ENCODE data around the gene MZB1. TPM values are rescaled to one million over a fixed set of nuclear protein-coding genes. Genes with fewer than 3 reads are reported as not detected.
A peak's percentile ranks its signal among the peaks of the same experiment; 100 is the strongest.

MZB1 gene, protein sequence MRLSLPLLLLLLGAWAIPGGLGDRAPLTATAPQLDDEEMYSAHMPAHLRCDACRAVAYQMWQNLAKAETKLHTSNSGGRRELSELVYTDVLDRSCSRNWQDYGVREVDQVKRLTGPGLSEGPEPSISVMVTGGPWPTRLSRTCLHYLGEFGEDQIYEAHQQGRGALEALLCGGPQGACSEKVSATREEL
- 1.3 TPM for polyA plus RNA-seq
- long read RNA-seq, donor 1, result 0 reads
- long read RNA-seq, donor 2, result 0 reads
- long read RNA-seq, donor 3, partial matches to known transcripts, result 0 of 2 reads
- long read RNA-seq, donor 3, other reads (novel, unspliced or antisense), result 0 of 2 reads
- long read RNA-seq, donor 4, result 0 reads
- long read RNA-seq, donor 5, result 0 reads
- long read RNA-seq, donor 6, partial matches to known transcripts, result 0 of 1 reads
- long read RNA-seq, donor 6, other reads (novel, unspliced or antisense), result 0 of 1 reads
- long read RNA-seq, donor 7, result 0 reads
- long read RNA-seq, donor 8, result 0 reads
- long read RNA-seq, donor 9, partial matches to known transcripts, result 0 of 1 reads
- long read RNA-seq, donor 9, other reads (novel, unspliced or antisense), result 0 of 1 reads
- long read RNA-seq, donor 10, result 0 reads
- long read RNA-seq, donor 11, partial matches to known transcripts, result 0 of 1 reads
- long read RNA-seq, donor 11, other reads (novel, unspliced or antisense), result 0 of 1 reads

GRCh38 chr5:139389701-139390638, at the start of gene MZB1:
Gene MZB1, minus strand, starts transcription at chr5:139389913. Its CDS starts 57 bp downstream, at chr5:139389856.
- H3K4me3 ChIP-seq (ENCODE audit: low read length), result no peak within 1 kb of the TSS
- H3K27ac ChIP-seq (ENCODE audit: low read length), result no peak within 1 kb of the TSS
- no peak for DNase-seq
- peaks cover 6% of the 10 kb centered on the region for H3K9me3 ChIP-seq (ENCODE audit: control insufficient read depth, low read depth, low read length)
- H3K27me3 ChIP-seq (ENCODE audit: control insufficient read depth, insufficient read depth, low read length), result peaks cover 31% of the 10 kb centered on the region
- no peaks in the 10 kb centered on the region for H3K36me3 ChIP-seq (ENCODE audit: control insufficient read depth, insufficient read depth, low read length)
- no CpG with 5 or more reads among the region's 11 CpGs for WGBS (ENCODE audit: insufficient coverage, low lambda C conversion rate)
- H3K4me1 ChIP-seq (ENCODE audit: control insufficient read depth, insufficient read depth, low read length), result peaks cover 38% of the 10 kb centered on the region

GRCh38 chr5:139439013-139439903, 49.5 kb upstream of the MZB1 start, which contains the start of gene DNAJC18:
Gene DNAJC18, minus strand, starts transcription at chr5:139439525. Its CDS starts 80 bp downstream, at chr5:139439445.
- Histone ChIP-seq H3K27ac (ENCODE audit: low read length) (peak within 1 kb of the TSS; percentile 86), H3K36me3 (ENCODE audit: control insufficient read depth, insufficient read depth, low read length) (no peaks in the 10 kb centered on the region), H3K27me3 (ENCODE audit: control insufficient read depth, insufficient read depth, low read length) (no peaks in the 10 kb centered on the region), H3K4me3 (ENCODE audit: low read length) (peak within 1 kb of the TSS; percentile 65), H3K4me1 (ENCODE audit: control insufficient read depth, insufficient read depth, low read length) (peaks cover 13% of the 10 kb centered on the region), H3K9me3 (ENCODE audit: control insufficient read depth, low read depth, low read length) (no peaks in the 10 kb centered on the region)
- peak; percentile 89 to 93 for DNase-seq
- WGBS (ENCODE audit: insufficient coverage, low lambda C conversion rate), result no CpG with 5 or more reads among the region's 49 CpGs

- no peaks in the 10 kb centered on the region for H3K9me3 ChIP-seq (ENCODE audit: control insufficient read depth, low read depth, low read length)
- peak overlapping the region; percentile 41 for H3K27ac ChIP-seq (ENCODE audit: low read length)
- no CpG with 5 or more reads among the region's 8 CpGs for WGBS (ENCODE audit: insufficient coverage, low lambda C conversion rate)
- peak overlapping the region; percentile 65 for H3K4me3 ChIP-seq (ENCODE audit: low read length)
- no peak for DNase-seq
- no peaks in the 10 kb centered on the region for H3K27me3 ChIP-seq (ENCODE audit: control insufficient read depth, insufficient read depth, low read length)
- H3K36me3 ChIP-seq (ENCODE audit: control insufficient read depth, insufficient read depth, low read length), result no peaks in the 10 kb centered on the region
- H3K4me1 ChIP-seq (ENCODE audit: control insufficient read depth, insufficient read depth, low read length), result peaks cover 13% of the 10 kb centered on the region
Observed at GRCh38 chr5:139438707-139439012, 48.9 kb upstream of the MZB1 start.

- Histone ChIP-seq H3K27me3 (ENCODE audit: control insufficient read depth, insufficient read depth, low read length) (no peaks in the 10 kb centered on the region), H3K36me3 (ENCODE audit: control insufficient read depth, insufficient read depth, low read length) (peaks cover 2% of the 10 kb centered on the region), H3K27ac (ENCODE audit: low read length) (no peak overlapping the region), H3K9me3 (ENCODE audit: control insufficient read depth, low read depth, low read length) (no peaks in the 10 kb centered on the region), H3K4me1 (ENCODE audit: control insufficient read depth, insufficient read depth, low read length) (peaks cover 13% of the 10 kb centered on the region), H3K4me3 (ENCODE audit: low read length) (no peak overlapping the region)
- no CpG with 5 or more reads among the region's 3 CpGs for WGBS (ENCODE audit: insufficient coverage, low lambda C conversion rate)
- no peak for DNase-seq
Observed at GRCh38 chr5:139435676-139436075, 46.0 kb upstream of the MZB1 start.

- H3K27ac ChIP-seq (ENCODE audit: low read length), result no peak overlapping the region
- peaks cover 5% of the 10 kb centered on the region for H3K36me3 ChIP-seq (ENCODE audit: control insufficient read depth, insufficient read depth, low read length)
- H3K4me1 ChIP-seq (ENCODE audit: control insufficient read depth, insufficient read depth, low read length), result no peaks in the 10 kb centered on the region
- H3K9me3 ChIP-seq (ENCODE audit: control insufficient read depth, low read depth, low read length), result no peaks in the 10 kb centered on the region
- no peaks in the 10 kb centered on the region for H3K27me3 ChIP-seq (ENCODE audit: control insufficient read depth, insufficient read depth, low read length)
- DNase-seq, result no peak
- no peak overlapping the region for H3K4me3 ChIP-seq (ENCODE audit: low read length)
- no CpG with 5 or more reads among the region's 1 CpG for WGBS (ENCODE audit: insufficient coverage, low lambda C conversion rate)
Observed at GRCh38 chr5:139431706-139432105, 42.0 kb upstream of the MZB1 start.

- no CpG with 5 or more reads among the region's 2 CpGs for WGBS (ENCODE audit: insufficient coverage, low lambda C conversion rate)
- no peak overlapping the region for H3K27ac ChIP-seq (ENCODE audit: low read length)
- no peaks in the 10 kb centered on the region for H3K9me3 ChIP-seq (ENCODE audit: control insufficient read depth, low read depth, low read length)
- H3K4me3 ChIP-seq (ENCODE audit: low read length), result no peak overlapping the region
- H3K4me1 ChIP-seq (ENCODE audit: control insufficient read depth, insufficient read depth, low read length), result no peaks in the 10 kb centered on the region
- H3K36me3 ChIP-seq (ENCODE audit: control insufficient read depth, insufficient read depth, low read length), result peaks cover 10% of the 10 kb centered on the region
- no peaks in the 10 kb centered on the region for H3K27me3 ChIP-seq (ENCODE audit: control insufficient read depth, insufficient read depth, low read length)
- DNase-seq, result no peak
Observed at GRCh38 chr5:139430015-139430414, 40.3 kb upstream of the MZB1 start.

- Histone ChIP-seq H3K27ac (ENCODE audit: low read length) (no peak overlapping the region), H3K27me3 (ENCODE audit: control insufficient read depth, insufficient read depth, low read length) (no peaks in the 10 kb centered on the region), H3K4me3 (ENCODE audit: low read length) (no peak overlapping the region), H3K4me1 (ENCODE audit: control insufficient read depth, insufficient read depth, low read length) (no peaks in the 10 kb centered on the region), H3K36me3 (ENCODE audit: control insufficient read depth, insufficient read depth, low read length) (peaks cover 15% of the 10 kb centered on the region), H3K9me3 (ENCODE audit: control insufficient read depth, low read depth, low read length) (no peaks in the 10 kb centered on the region)
- no peak for DNase-seq
- no CpG with 5 or more reads among the region's 8 CpGs for WGBS (ENCODE audit: insufficient coverage, low lambda C conversion rate)
Observed at GRCh38 chr5:139426203-139426885, 36.6 kb upstream of the MZB1 start.

- H3K36me3 ChIP-seq (ENCODE audit: control insufficient read depth, insufficient read depth, low read length), result peaks cover 13% of the 10 kb centered on the region
- no peak overlapping the region for H3K27ac ChIP-seq (ENCODE audit: low read length)
- 88% methylated on average over 2 of the region's 5 CpGs for WGBS (ENCODE audit: insufficient coverage, low lambda C conversion rate)
- H3K27me3 ChIP-seq (ENCODE audit: control insufficient read depth, insufficient read depth, low read length), result no peaks in the 10 kb centered on the region
- H3K4me3 ChIP-seq (ENCODE audit: low read length), result no peak overlapping the region
- no peak for DNase-seq
- H3K9me3 ChIP-seq (ENCODE audit: control insufficient read depth, low read depth, low read length), result no peaks in the 10 kb centered on the region
- H3K4me1 ChIP-seq (ENCODE audit: control insufficient read depth, insufficient read depth, low read length), result no peaks in the 10 kb centered on the region
Observed at GRCh38 chr5:139425497-139425896, 35.8 kb upstream of the MZB1 start.

DNA sequence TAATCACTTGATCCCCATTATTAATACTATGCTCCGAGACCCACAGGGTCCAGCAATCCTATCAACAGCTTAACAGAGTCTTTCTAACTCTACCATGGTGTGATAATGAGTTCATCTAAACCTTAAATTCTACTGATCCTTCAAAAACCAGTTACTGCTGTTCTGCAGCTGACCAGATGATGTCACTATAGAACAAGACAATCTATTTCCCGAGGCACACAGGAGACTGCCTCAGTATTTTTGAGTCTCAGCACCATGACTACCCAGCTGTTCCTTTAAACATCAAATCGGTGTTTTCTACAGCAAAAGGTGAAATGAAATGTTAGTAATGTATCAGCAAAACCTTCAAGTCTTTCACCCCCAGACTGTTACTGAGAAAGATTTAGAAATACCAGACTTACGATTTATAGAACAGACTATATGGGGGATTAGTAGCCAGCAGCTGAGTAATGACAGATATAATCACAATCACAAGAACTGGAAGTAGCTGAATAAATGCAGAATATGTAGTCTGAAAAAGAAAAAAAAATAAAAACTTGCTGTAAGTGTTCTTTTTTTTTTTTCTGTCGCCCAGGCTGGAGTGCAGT, 32.7 kb upstream of the MZB1 start:
- peaks cover 21% of the 10 kb centered on the region for H3K36me3 ChIP-seq (ENCODE audit: control insufficient read depth, insufficient read depth, low read length)
- no peak overlapping the region for H3K4me3 ChIP-seq (ENCODE audit: low read length)
- H3K27me3 ChIP-seq (ENCODE audit: control insufficient read depth, insufficient read depth, low read length), result no peaks in the 10 kb centered on the region
- 60% methylated on average over 1 of the region's 5 CpGs for WGBS (ENCODE audit: insufficient coverage, low lambda C conversion rate)
- H3K9me3 ChIP-seq (ENCODE audit: control insufficient read depth, low read depth, low read length), result no peaks in the 10 kb centered on the region
- peaks cover 22% of the 10 kb centered on the region for H3K4me1 ChIP-seq (ENCODE audit: control insufficient read depth, insufficient read depth, low read length)
- peak; percentile 48 to 68 for DNase-seq
- H3K27ac ChIP-seq (ENCODE audit: low read length), result no peak overlapping the region

Measured in large intestine (tissue), 12 donors.